WTC11 (cell line): ENCODE results near the gene NEK11. TPM values are rescaled to one million over a fixed set of nuclear protein-coding genes. Genes with fewer than 3 reads are reported as not detected.

Experiments
- ATAC-seq: fragments of 200-7000 bp; cut with Tn5 transposase; 2 replicates; pipeline ENCODE4 v1.10.0; 2021; ENCODE audit warnings: mild to moderate bottlenecking, moderate library complexity
- CTCF ChIA-PET: fragments of 300-600 bp; sonication (Branson Sonifier 250); formaldehyde crosslinking; loops from one replicate; lab custom pipeline; 2021; ENCODE audit warnings: antibody characterized with exemption; lab: Charles Lee
- POLR2A ChIA-PET: fragments of 350-600 bp; sonication (Branson Sonifier 250); formaldehyde crosslinking; loops from one replicate; lab custom pipeline; 2021; ENCODE audit warnings: antibody characterized with exemption; lab: Charles Lee
- DNase-seq: peaks from one replicate; pipeline ENCODE4 v3.0.0; 2021; ENCODE audit warnings: low spot score
- H3K27ac Mint-ChIP-seq: 2 replicates; pipeline ENCODE4 v1.8.0; 2021; ENCODE audit warnings: mixed read lengths
- H3K27me3 Mint-ChIP-seq: 2 replicates; pipeline ENCODE4 v1.8.0; 2021; ENCODE audit warnings: low read depth, mild to moderate bottlenecking, moderate library complexity, mixed read lengths
- H3K36me3 Mint-ChIP-seq: 2 replicates; pipeline ENCODE4 v1.8.0; 2021; ENCODE audit warnings: mixed read lengths
- H3K4me1 Mint-ChIP-seq: 2 replicates; pipeline ENCODE4 v1.8.0; 2022; ENCODE audit warnings: mixed read lengths
- H3K4me3 Mint-ChIP-seq: 2 replicates; pipeline ENCODE4 v1.8.0; 2021; ENCODE audit warnings: mild to moderate bottlenecking, moderate library complexity, mixed read lengths
- H3K9me3 Mint-ChIP-seq: 2 replicates; pipeline ENCODE4 v1.8.0; 2021; ENCODE audit warnings: mixed read lengths
- ATF2 ChIP-seq: sonication (generic); formaldehyde crosslinking; IDR thresholded peaks from 2 replicates; pipeline ENCODE4 v1.8.1; 2022; ENCODE audit warnings: low read depth, missing genetic modification reagents, borderline replicate concordance
- CREB1 ChIP-seq: sonication (generic); formaldehyde crosslinking; IDR thresholded peaks from 2 replicates; pipeline ENCODE4 v1.8.0; 2023; ENCODE audit warnings: mild to moderate bottlenecking, missing genetic modification reagents
- ELF4 ChIP-seq: sonication (generic); formaldehyde crosslinking; IDR thresholded peaks from 2 replicates; pipeline ENCODE4 v1.8.1; 2022; ENCODE audit warnings: low read depth, mild to moderate bottlenecking, moderate library complexity, missing genetic modification reagents
- FOXJ3 ChIP-seq: sonication (generic); formaldehyde crosslinking; IDR thresholded peaks from 2 replicates; pipeline ENCODE4 v1.9.0; 2021; ENCODE audit warnings: missing genetic modification reagents, mild to moderate bottlenecking, borderline replicate concordance
- IRF1 ChIP-seq: sonication (generic); formaldehyde crosslinking; IDR thresholded peaks from 2 replicates; pipeline ENCODE4 v1.8.0; 2023; ENCODE audit warnings: missing genetic modification reagents
- IRF2 ChIP-seq: sonication (generic); formaldehyde crosslinking; IDR thresholded peaks from 2 replicates; pipeline ENCODE4 v1.8.0; 2022; ENCODE audit warnings: low read depth, missing genetic modification reagents, borderline replicate concordance
- MXD4 ChIP-seq: fragments of 250-450 bp; sonication (Bioruptor Pico); IDR thresholded peaks from 2 replicates; pipeline ENCODE4 v1.8.0; 2021; ENCODE audit warnings: mild to moderate bottlenecking, moderate library complexity, borderline replicate concordance
- RELA ChIP-seq: sonication (generic); formaldehyde crosslinking; IDR thresholded peaks from 2 replicates; pipeline ENCODE4 v1.8.1; 2022; ENCODE audit warnings: missing genetic modification reagents, mild to moderate bottlenecking, borderline replicate concordance
- SMAD3 ChIP-seq: sonication (generic); formaldehyde crosslinking; IDR thresholded peaks from 2 replicates; pipeline ENCODE4 v1.8.0; 2022; ENCODE audit warnings: missing genetic modification reagents, mild to moderate bottlenecking, borderline replicate concordance
- SP1 ChIP-seq: sonication (generic); formaldehyde crosslinking; conservative IDR thresholded peaks from 2 replicates; pipeline ENCODE4 v1.8.1; 2022; ENCODE audit warnings: missing genetic modification reagents
- TCF7 ChIP-seq: sonication (generic); formaldehyde crosslinking; IDR thresholded peaks from 2 replicates; pipeline ENCODE4 v1.8.0; 2022; ENCODE audit warnings: mild to moderate bottlenecking, low read depth, missing genetic modification reagents, moderate library complexity
- TEAD4 ChIP-seq: sonication (generic); formaldehyde crosslinking; IDR thresholded peaks from 2 replicates; pipeline ENCODE4 v1.8.0; 2022; ENCODE audit warnings: mild to moderate bottlenecking, missing genetic modification reagents
- TP53 ChIP-seq: sonication (generic); formaldehyde crosslinking; IDR thresholded peaks from 2 replicates; pipeline ENCODE4 v1.8.1; 2023; ENCODE audit warnings: mild to moderate bottlenecking, missing genetic modification reagents
- ZNF263 ChIP-seq: sonication (generic); formaldehyde crosslinking; IDR thresholded peaks from 2 replicates; pipeline ENCODE4 v1.8.1; 2022; ENCODE audit warnings: low read depth, mild to moderate bottlenecking, moderate library complexity, missing genetic modification reagents
- ZNF317 ChIP-seq: sonication (generic); formaldehyde crosslinking; IDR thresholded peaks from 2 replicates; pipeline ENCODE4 v1.8.1; 2023; ENCODE audit warnings: low read depth, mild to moderate bottlenecking, moderate library complexity, missing genetic modification reagents, borderline replicate concordance
- ZNF532 ChIP-seq: fragments of 250-450 bp; sonication (Bioruptor Pico); IDR thresholded peaks from 2 replicates; pipeline ENCODE4 v1.9.0; 2021; ENCODE audit warnings: mild to moderate bottlenecking, borderline replicate concordance
- ZNF671 ChIP-seq: fragments of 250-450 bp; sonication (Bioruptor Pico); IDR thresholded peaks from 2 replicates; pipeline ENCODE4 v1.8.0; 2021; ENCODE audit warnings: mild to moderate bottlenecking
- total RNA-seq: library from RNA; stranded (reverse); gene quantifications from 3 replicates; pipeline ENCODE4 v1.2.3, GENCODE V29; 2021
- TF ChIP-seq, protein P1 (sequence below): sonication (generic); formaldehyde crosslinking; conservative IDR thresholded peaks from 2 replicates; pipeline ENCODE4 v1.8.1; 2022; ENCODE audit warnings: mild to moderate bottlenecking, missing genetic modification reagents
- TF ChIP-seq, protein P2 (sequence below): sonication (generic); formaldehyde crosslinking; IDR thresholded peaks from 2 replicates; pipeline ENCODE4 v1.8.0; 2022; ENCODE audit warnings: mild to moderate bottlenecking, missing genetic modification reagents
- TF ChIP-seq, protein P3 (sequence below): sonication (generic); formaldehyde crosslinking; IDR thresholded peaks from 2 replicates; pipeline ENCODE4 v1.8.1; 2022; ENCODE audit warnings: missing genetic modification reagents, borderline replicate concordance

NEK11 gene
- total RNA-seq, 1 experiment from 2014 or later: 1.6 TPM

DNA sequence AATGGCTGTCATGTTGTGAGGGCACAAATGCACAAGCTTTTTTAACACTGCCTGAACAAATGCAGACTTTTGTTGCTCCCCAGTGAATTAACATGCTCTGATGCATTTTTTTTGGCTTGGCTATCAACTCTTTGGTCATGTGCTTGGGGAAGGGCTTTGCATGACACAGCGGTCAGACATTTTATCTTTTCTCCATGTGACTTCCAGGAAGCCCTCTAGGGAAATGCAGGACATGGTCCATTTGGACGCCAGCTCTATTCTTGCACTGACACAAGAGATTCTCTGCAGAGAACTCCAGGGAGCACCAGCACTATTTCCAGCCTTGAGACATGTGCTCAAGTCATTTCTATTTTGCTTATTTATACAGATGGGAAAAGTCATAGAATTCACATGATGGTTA is 46.2 kb downstream of the NEK11 start:
- H3K27ac Mint-ChIP-seq: no peak overlapping the region
- H3K4me1 Mint-ChIP-seq: peaks cover 38% of the 10 kb centered on the region
- ChIA-PET CTCF (no interaction called here), POLR2A (no interaction called here)
- no peaks in the 10 kb centered on the region for H3K9me3 Mint-ChIP-seq
- DNase-seq: no peak
- no peak for ATAC-seq
- H3K36me3 Mint-ChIP-seq: no peaks in the 10 kb centered on the region
- H3K4me3 Mint-ChIP-seq: no peak overlapping the region
- TF ChIP-seq IRF1: no peak
- no peak for TF ChIP-seq ZNF671
- TF ChIP-seq RELA: no peak
- TF ChIP-seq TP53: no peak
- TF ChIP-seq ELF4 (CRISPR knock-in tag): no peak
- no peak for TF ChIP-seq ZNF532 (CRISPR knock-in tag)
- TF ChIP-seq, protein P1, sequence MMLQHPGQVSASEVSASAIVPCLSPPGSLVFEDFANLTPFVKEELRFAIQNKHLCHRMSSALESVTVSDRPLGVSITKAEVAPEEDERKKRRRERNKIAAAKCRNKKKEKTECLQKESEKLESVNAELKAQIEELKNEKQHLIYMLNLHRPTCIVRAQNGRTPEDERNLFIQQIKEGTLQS: no peak
- no peak for TF ChIP-seq TEAD4
- TF ChIP-seq, protein P2, sequence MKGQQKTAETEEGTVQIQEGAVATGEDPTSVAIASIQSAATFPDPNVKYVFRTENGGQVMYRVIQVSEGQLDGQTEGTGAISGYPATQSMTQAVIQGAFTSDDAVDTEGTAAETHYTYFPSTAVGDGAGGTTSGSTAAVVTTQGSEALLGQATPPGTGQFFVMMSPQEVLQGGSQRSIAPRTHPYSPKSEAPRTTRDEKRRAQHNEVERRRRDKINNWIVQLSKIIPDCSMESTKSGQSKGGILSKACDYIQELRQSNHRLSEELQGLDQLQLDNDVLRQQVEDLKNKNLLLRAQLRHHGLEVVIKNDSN (CRISPR knock-in tag): no peak
- no peak for TF ChIP-seq SMAD3
- TF ChIP-seq IRF2 (CRISPR knock-in tag): no peak
- TF ChIP-seq ZNF263: no peak
- TF ChIP-seq ATF2 (CRISPR knock-in tag): no peak
- no peak for TF ChIP-seq TCF7 (CRISPR knock-in tag)
- no peak for TF ChIP-seq SP1 (CRISPR knock-in tag)
- no peak for TF ChIP-seq ZNF317 (CRISPR knock-in tag)
- TF ChIP-seq, protein P3, sequence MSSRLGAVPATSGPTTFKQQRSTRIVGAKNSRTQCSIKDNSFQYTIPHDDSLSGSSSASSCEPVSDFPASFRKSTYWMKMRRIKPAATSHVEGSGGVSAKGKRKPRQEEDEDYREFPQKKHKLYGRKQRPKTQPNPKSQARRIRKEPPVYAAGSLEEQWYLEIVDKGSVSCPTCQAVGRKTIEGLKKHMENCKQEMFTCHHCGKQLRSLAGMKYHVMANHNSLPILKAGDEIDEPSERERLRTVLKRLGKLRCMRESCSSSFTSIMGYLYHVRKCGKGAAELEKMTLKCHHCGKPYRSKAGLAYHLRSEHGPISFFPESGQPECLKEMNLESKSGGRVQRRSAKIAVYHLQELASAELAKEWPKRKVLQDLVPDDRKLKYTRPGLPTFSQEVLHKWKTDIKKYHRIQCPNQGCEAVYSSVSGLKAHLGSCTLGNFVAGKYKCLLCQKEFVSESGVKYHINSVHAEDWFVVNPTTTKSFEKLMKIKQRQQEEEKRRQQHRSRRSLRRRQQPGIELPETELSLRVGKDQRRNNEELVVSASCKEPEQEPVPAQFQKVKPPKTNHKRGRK (CRISPR knock-in tag): no peak
- TF ChIP-seq FOXJ3 (CRISPR knock-in tag): no peak
- TF ChIP-seq CREB1 (CRISPR knock-in tag): no peak
- TF ChIP-seq MXD4 (CRISPR knock-in tag): no peak
- TF ChIP-seq, all 79 proteins: peak for 0
- H3K27me3 Mint-ChIP-seq: no peaks in the 10 kb centered on the region
